HG03045 (cell line): ENCODE measurements around the gene GTF3C4.

Source experiments
- ATAC-seq: cut with Tn5 transposase; IDR thresholded peaks from one replicate; pipeline ENCODE4 v1.9.1; 2021; ENCODE audit warnings: mild to moderate bottlenecking, moderate library complexity; ENCODE audit not compliant: unreplicated experiment

The GTF3C4 gene, protein sequence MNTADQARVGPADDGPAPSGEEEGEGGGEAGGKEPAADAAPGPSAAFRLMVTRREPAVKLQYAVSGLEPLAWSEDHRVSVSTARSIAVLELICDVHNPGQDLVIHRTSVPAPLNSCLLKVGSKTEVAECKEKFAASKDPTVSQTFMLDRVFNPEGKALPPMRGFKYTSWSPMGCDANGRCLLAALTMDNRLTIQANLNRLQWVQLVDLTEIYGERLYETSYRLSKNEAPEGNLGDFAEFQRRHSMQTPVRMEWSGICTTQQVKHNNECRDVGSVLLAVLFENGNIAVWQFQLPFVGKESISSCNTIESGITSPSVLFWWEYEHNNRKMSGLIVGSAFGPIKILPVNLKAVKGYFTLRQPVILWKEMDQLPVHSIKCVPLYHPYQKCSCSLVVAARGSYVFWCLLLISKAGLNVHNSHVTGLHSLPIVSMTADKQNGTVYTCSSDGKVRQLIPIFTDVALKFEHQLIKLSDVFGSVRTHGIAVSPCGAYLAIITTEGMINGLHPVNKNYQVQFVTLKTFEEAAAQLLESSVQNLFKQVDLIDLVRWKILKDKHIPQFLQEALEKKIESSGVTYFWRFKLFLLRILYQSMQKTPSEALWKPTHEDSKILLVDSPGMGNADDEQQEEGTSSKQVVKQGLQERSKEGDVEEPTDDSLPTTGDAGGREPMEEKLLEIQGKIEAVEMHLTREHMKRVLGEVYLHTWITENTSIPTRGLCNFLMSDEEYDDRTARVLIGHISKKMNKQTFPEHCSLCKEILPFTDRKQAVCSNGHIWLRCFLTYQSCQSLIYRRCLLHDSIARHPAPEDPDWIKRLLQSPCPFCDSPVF

GRCh38 chr9:132670457-132671391 lies at the start of gene GTF3C4:
GTF3C4 (plus strand) TSS chr9:132670464; CDS start chr9:132670599, 135 bp downstream.
- ATAC-seq: peak; percentile 66

- ATAC-seq: no peak
Observed at GRCh38 chr9:132622159-132622558, 48.1 kb upstream of the GTF3C4 start.

- no peak for ATAC-seq
Observed at GRCh38 chr9:132626285-132626684, 44.0 kb upstream of the GTF3C4 start.

DNA sequence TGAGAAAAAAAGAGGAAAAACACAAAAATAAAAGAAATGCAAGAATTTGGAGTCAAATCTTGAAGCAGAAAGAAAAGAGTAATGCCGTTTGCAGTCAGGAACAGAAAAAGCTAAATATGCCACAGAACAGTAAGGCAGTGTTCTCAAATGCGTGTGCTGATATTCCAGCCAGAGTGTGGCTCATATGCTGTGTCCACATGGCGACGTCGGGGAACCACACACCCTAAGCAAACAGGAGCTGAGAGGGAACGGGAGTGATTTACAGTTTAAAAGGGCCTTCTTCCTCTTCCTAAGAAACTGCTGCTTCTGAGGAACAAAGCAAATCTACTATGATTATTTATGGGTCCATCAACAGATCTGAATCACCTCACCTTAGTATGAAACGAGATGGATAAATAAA lies 43.2 kb upstream of the GTF3C4 start:
- ATAC-seq: no peak

GRCh38 chr9:132627594-132627993 lies 42.7 kb upstream of the GTF3C4 start:
- ATAC-seq: no peak

DNA sequence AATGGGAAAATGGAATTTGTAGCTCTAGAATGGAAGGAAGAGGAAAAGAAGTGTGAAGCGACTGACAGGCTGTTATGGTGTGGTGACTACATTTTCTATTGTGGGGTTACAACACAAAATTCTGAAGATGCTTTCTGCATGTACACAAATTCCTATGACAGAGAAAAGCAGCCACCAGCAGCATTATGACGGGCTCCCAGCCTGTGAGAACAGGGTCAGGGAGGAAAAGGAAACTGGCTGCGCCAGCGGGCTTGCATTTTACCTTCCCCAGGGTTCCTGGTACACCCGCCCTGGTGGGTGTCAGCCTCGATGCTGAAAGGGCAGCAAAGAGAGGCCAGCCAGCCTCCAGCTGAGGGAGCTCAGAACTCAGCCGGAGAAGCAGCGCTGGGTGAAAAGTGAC lies 41.5 kb upstream of the GTF3C4 start:
- ATAC-seq: no peak

DNA sequence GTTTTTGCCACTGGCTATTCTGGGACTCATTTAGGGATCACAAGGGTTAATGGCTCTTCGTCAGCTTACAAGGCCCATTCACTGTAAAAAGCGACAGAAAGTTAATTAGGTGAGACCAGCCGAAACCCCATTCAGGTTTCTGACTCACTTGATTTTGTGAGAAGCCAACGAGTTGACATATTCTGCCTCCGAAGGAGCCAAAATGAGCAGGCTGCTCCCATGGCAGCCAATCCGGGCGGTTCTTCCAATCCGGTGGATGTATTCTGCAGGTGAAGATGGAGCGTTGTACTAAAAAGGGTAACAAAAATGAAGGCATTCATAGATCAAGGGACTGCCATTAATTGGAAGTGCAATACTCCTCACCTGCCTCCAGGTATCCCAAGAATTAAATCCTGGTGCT lies 40.1 kb upstream of the GTF3C4 start:
- no peak for ATAC-seq

DNA sequence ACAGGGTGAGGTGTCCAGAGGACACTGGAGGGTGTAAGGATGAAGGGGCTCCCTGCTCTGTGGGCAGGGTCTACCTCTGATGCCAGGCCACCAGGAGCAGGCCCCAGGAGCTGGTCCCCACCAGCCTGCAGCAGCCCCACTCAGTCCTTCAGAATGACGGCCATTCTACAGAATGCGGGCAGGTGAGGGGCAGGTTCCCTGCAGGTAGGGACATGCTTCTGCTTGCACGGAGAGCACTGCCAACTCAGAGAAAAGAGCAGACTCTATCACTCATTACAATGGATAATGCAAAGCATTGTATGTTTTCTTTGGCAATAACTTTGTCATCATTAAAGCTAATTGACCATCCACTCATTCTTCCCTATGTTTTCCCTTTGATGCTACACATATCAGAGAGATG lies 39.5 kb upstream of the GTF3C4 start:
- ATAC-seq: no peak

DNA sequence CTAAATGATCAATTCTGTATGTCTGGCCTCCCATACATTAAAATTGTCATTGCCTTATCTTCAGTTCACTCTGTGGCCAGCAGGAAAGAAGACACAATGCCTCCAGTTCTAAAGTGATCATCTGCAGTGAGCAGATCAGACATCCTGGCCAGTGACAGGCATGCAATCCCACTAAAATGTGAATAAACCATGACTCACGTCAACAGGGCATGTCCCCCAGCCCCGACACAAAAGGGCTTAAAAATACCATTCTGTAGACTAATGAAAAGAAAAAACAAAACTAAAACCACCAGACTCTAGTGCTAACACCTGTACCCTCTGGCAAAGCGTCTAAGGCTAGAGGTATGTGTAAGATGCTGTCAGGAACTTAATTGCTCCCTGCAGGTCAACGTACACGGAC lies 39.0 kb upstream of the GTF3C4 start:
- no peak for ATAC-seq

DNA sequence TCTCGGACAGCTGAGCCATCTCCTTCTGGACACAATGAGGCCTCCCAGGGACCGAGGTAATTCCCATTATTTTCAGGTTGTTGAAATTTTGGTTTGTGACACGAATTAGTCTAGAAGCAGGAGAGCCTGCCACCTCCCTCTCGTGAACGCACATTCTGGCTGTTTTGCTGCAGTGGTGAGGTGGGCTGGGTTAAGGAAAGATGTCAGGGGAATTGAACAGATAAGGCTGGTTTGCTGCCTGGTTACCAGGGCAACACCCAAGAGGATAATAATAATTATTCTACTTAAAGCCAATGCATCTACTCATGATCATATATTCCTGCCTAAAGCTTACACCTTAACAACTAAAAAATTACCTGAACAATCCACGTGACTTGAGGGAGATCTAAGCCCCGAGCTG lies 38.6 kb upstream of the GTF3C4 start:
- no peak for ATAC-seq

GRCh38 chr9:132632413-132633129 lies 37.7 kb upstream of the GTF3C4 start:
- no peak for ATAC-seq

DNA sequence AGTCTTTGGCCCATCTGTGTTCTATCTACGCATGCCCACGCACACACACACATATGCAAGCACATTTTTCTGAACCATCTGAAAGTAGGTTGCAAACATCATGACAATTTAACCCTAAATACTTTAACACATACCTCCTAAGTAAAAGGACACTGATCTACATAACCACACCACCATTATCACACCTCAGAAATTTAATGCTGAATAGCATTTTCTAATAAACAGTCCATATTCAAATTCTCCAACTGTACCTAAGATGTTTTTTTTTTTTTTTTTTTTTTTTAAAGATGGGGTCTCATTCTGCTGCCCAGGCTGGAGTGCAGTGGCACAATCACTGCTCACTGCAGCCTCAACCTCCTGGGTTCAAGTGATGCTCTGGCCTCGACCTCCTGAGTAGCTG lies 35.9 kb upstream of the GTF3C4 start:
- ATAC-seq: no peak

GRCh38 chr9:132637351-132637750 lies 32.9 kb upstream of the GTF3C4 start:
- ATAC-seq: no peak

DNA sequence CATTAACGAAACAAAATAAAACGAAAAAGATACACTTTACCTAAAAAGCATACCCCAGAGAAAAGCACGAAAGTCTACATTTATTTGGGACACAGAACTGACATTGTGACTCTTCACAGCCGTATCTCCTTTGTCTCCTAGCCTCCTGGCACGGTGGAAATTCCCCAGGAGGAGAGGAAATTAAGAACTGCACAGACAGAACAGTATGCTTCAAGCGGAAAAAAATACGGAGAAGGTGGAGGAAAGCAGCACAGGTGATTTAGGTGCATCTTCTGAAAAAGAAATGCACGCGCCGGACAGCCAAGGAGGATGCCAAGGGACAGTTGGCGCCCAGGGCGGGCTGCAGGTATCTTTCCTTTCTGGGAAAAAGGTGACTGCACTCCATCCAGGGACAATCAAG lies 32.5 kb upstream of the GTF3C4 start:
- no peak for ATAC-seq

- no peak for ATAC-seq
Observed at GRCh38 chr9:132638240-132638639, 32.0 kb upstream of the GTF3C4 start.

DNA sequence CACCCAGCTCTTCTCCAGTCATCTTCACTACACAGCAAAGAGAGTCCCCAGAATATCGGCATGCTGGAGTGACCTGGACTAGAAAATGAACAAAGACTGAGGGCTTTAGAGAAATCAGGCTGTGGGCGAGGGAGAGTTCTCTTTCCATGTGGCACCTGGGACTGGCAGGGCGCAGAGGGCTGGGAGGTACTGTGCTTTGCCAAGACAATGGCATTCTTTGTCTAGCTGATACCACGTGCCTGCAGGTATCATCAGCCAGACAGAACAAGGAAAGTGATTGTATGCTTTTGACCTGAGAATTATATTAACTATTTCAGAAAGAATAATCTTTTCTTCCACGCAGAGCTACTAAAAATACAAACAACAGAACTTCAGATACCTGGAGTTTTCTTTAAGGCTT lies 30.9 kb upstream of the GTF3C4 start:
- ATAC-seq: no peak

- no peak for ATAC-seq
Observed at GRCh38 chr9:132641216-132641615, 29.0 kb upstream of the GTF3C4 start.

DNA sequence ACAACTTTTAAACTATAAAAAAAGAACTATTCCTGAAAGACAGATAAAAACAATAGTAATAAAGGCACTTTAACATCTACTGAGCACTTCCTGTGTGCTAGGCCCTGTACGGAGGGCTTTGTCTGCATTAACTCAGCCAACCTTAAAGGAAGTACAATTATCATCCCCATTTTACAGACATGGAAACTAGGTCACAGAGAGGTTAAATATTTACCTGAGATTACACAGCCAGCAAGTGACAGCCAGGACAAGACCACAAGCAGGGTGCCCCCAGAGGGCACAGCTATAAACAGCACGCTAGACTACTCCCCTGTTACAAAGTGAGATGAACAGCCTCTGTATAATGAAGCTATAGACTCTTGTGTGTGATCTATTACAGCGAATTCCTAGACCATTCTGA lies 26.0 kb upstream of the GTF3C4 start:
- no peak for ATAC-seq

DNA sequence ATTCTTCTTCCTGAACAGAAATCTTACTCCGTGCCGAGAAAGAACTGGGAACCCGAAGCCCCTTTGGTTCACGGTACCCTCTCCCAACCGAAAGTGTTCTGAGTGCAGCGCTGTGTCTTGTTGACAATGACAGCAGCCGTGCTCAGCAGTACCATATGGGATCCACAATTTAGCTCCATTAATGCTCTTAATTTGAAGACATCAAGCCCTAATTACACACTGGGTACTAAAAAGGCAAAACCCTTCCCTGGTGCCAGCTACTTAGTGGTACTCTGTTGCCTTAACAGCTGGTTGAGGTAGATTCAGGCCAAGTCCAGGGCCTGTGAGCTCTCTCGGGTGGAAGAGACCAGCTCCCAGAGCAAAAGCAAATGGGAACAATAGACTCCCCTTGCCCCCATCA lies 25.0 kb upstream of the GTF3C4 start:
- ATAC-seq: no peak

DNA sequence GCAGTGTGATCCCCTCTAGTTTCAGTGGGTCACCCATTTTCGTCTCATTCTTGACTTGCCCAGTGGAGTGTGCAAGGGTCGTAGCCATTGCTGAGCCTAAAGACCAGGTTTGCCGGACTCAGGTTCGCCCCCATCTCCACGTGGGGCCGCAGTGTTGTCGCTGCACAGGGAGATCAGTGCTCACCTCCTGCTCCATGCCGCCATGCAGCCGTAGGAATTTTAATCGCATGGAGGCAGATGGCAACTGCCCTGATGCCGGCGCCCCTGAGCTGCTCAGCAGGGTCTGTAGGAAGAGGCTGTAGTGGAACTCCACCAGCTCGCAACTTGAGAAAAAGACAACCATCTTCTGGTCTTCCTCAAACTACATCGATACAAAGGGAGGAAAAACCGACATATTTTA lies 24.6 kb upstream of the GTF3C4 start:
- ATAC-seq: no peak
